Spleen (tissue), 11 donors: ENCODE measurements around the gene TPO. TPM values are rescaled to one million over a fixed set of nuclear protein-coding genes. Genes with fewer than 3 reads are reported as not detected.

Experiments
- DNase-seq: peaks from one replicate; pipeline ENCODE4 v3.0.0-alpha.2; 2020
- H3K27ac ChIP-seq, 8 donors: fragments of 200-600 bp; sonication (generic) in 7 of 8; 1 replicate in 4 of 8; 2 replicates in 4 of 8; pipeline versions ENCODE4 v1.5.0 to v1.8.0; 2016 to 2021; ENCODE audit warnings: inconsistent platforms in 4 of 8, mild to moderate bottlenecking in 4 of 8, moderate library complexity in 1 of 8
- H3K27me3 ChIP-seq, 7 donors: fragments of 200-600 bp; sonication (generic) in 6 of 7; replicated peaks in 1 of 7; 1 replicate in 4 of 7; 2 replicates in 3 of 7; pipeline versions ENCODE4 v1.5.0 to v1.8.0; 2016 to 2021; ENCODE audit warnings: inconsistent platforms in 3 of 7, mild to moderate bottlenecking in 1 of 7
- H3K36me3 ChIP-seq, 6 donors: fragments of 200-600 bp; sonication (generic) in 5 of 6; 1 replicate in 4 of 6; 2 replicates in 2 of 6; pipeline versions ENCODE4 v1.5.0 to v1.8.0; 2016 to 2021; ENCODE audit warnings: inconsistent platforms in 2 of 6
- H3K4me1 ChIP-seq, 6 donors: fragments of 200-600 bp; sonication (generic) in 5 of 6; 1 replicate in 3 of 6; 2 replicates in 3 of 6; pipeline versions ENCODE4 v1.5.0 to v1.8.0; 2016 to 2021; ENCODE audit warnings: inconsistent platforms in 3 of 6
- H3K4me3 ChIP-seq, 8 donors: fragments of 200-600 bp; sonication (generic) in 7 of 8; 1 replicate in 4 of 8; 2 replicates in 4 of 8; pipeline versions ENCODE4 v1.5.0 to v1.8.0; 2016 to 2021; ENCODE audit warnings: inconsistent platforms in 4 of 8, mild to moderate bottlenecking in 4 of 8, moderate library complexity in 2 of 8
- H3K9me3 ChIP-seq, 8 donors: fragments of 200-600 bp; sonication (generic) in 7 of 8; 1 replicate in 4 of 8; 2 replicates in 4 of 8; pipeline versions ENCODE4 v1.5.0 to v1.8.0; 2016 to 2021; ENCODE audit warnings: inconsistent platforms in 4 of 8
- POLR2A ChIP-seq, 3 donors: fragments of 450-650 bp; IDR thresholded peaks; one replicate each; pipeline ENCODE4 v1.5.1; 2017; ENCODE audit warnings: antibody characterized with exemption in 3 of 3, mild to moderate bottlenecking in 1 of 3
- POLR2AphosphoS5 ChIP-seq, 3 donors: sonication (generic); formaldehyde crosslinking; IDR thresholded peaks; one replicate each; pipeline ENCODE4 v1.5.1; 2017; ENCODE audit warnings: antibody characterized with exemption in 3 of 3
- WGBS, 5 donors: extraction: QIAGEN DNeasy Blood & Tissue Kit in 3 of 5; methylation state at CpG; one replicate each; pipeline versions ENCODE4 v1.1.5 to v1.1.7; 2013 to 2018; 5-methylcytosine and 5-hydroxymethylcytosine counted together
- intact Hi-C: fragments of 100-400 bp; cut with DNase I; formaldehyde crosslinking; loops from one replicate; pipeline ENCODE4 v1.15.0; 2023; ENCODE audit warnings: low total_unique reads
- polyA plus RNA-seq, 3 donors: library from polyadenylated mRNA; stranded (reverse); fragments of 200-250 nt; gene quantifications; one replicate each; pipeline ENCODE4 v1.2.1, GENCODE V29; 2013
- total RNA-seq, 7 donors: library from RNA; depleted of rRNA in 3 of 7; stranded (reverse); fragments of >200 nt in 3 of 7; fragmentation: NEBNext Ultra II Directional in 4 of 7; extraction: Animal tissue kit (Norgen Biotek cat#: 25700) in 4 of 7; gene quantifications; one replicate each; pipeline versions ENCODE4 v1.1.0 to v1.2.1, GENCODE V29; 2016 to 2021
- TF ChIP-seq, protein P1 (sequence below), 11 experiments: fragments of 200-600 bp in 7 of 11; fragments of 450-650 bp in 4 of 11; sonication (generic) in 4 of 11; IDR thresholded peaks in 8 of 11; conservative IDR thresholded peaks in 3 of 11; 1 replicate in 7 of 11; 2 replicates in 4 of 11; pipeline versions ENCODE4 v1.4.0 to v1.8.0; 2016 to 2021; ENCODE audit warnings: antibody characterized with exemption in 11 of 11, inconsistent platforms in 4 of 11, mild to moderate bottlenecking in 1 of 11
- donor health status: healthy with polysubstance abuse.
- donor health status: DM: no; HTN: no; CAD: no; lungs with moderate emphysema.
- donor health status: DM: no; HTN: no; CAD: no.
- donor health status: Bipolar disorder and iron deficiency.
- donor health status: healthy.
- donor health status: DM: no; HTN: no; CAD: no.
- donor health status: DM: yes; HTN: yes; CAD: no.

TPO gene
- total and polyA plus RNA-seq, 10 donors: 14.4 to 127 (median 49.0) TPM

DNA sequence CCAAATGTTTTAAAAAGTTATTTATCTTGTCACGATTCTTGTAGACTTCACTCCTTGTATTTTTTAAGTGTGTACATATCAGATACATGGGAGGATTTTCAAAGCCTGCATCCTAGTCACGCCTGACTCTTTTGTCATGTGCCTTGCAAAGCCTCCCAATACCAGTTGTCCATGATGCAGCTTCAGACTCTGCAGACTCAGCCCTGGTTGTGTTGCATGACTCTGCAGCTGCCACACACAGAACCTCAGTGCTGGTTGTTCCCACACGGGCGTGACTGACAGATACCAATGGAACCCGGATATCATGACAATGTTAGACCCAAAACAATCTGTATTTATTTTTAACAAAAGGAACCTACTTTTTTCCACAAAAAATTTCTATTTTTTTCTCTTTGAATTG lies 38.2 kb downstream of the TPO start:
- WGBS, 5 donors: 72 to 92% (median 81%) methylated on average over 5 of the region's 5 CpGs
- H3K4me1 ChIP-seq: peaks cover 0 to 11% (median 0%) of the 10 kb centered on the region in 6 donors
- no peak overlapping the region for H3K4me3 ChIP-seq
- peaks cover 0 to 19% (median 0%) of the 10 kb centered on the region in 6 donors for H3K36me3 ChIP-seq
- peaks cover 0 to 28% (median 0%) of the 10 kb centered on the region in 7 donors for H3K27me3 ChIP-seq
- H3K9me3 ChIP-seq: no peaks in the 10 kb centered on the region
- TF ChIP-seq POLR2A (IDR thresholded peaks at IDR 0.05) (no peak), POLR2AphosphoS5 (IDR thresholded peaks at IDR 0.05) (no peak)
- TF ChIP-seq, protein P1, sequence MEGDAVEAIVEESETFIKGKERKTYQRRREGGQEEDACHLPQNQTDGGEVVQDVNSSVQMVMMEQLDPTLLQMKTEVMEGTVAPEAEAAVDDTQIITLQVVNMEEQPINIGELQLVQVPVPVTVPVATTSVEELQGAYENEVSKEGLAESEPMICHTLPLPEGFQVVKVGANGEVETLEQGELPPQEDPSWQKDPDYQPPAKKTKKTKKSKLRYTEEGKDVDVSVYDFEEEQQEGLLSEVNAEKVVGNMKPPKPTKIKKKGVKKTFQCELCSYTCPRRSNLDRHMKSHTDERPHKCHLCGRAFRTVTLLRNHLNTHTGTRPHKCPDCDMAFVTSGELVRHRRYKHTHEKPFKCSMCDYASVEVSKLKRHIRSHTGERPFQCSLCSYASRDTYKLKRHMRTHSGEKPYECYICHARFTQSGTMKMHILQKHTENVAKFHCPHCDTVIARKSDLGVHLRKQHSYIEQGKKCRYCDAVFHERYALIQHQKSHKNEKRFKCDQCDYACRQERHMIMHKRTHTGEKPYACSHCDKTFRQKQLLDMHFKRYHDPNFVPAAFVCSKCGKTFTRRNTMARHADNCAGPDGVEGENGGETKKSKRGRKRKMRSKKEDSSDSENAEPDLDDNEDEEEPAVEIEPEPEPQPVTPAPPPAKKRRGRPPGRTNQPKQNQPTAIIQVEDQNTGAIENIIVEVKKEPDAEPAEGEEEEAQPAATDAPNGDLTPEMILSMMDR (IDR thresholded peaks at IDR 0.05 in 8 of 11, conservative IDR thresholded peaks at IDR 0.05 in 3 of 11): no peak
- intact Hi-C loops: no loop called here
- no peak for DNase-seq
- no peak overlapping the region for H3K27ac ChIP-seq

DNA sequence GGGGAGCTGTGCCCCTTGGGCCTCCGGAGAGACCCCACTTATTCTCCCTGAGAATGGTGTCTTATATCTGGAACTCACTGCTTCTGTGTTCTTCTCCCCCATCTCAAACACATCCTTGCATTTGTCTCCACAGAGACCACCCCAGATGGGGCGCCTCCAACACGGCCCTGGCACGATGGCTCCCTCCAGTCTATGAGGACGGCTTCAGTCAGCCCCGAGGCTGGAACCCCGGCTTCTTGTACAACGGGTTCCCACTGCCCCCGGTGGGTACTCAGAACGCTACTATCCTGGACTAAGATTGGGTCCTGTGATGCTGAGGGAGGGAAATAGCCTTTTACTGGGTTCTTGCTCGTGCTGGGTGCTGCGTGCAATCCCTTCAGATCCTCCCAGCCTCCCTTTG lies 40.3 kb downstream of the TPO start:
- Histone ChIP-seq H3K27me3 (peaks cover 0 to 18% (median 0%) of the 10 kb centered on the region in 7 donors), H3K27ac (no peak overlapping the region), H3K4me3 (no peak overlapping the region), H3K36me3 (peaks cover 0 to 19% (median 0%) of the 10 kb centered on the region in 6 donors), H3K9me3 (no peaks in the 10 kb centered on the region), H3K4me1 (peaks cover 0 to 4% (median 0%) of the 10 kb centered on the region in 6 donors)
- no peak for TF ChIP-seq POLR2AphosphoS5 (IDR thresholded peaks at IDR 0.05)
- TF ChIP-seq, protein P1 (IDR thresholded peaks at IDR 0.05 in 8 of 11, conservative IDR thresholded peaks at IDR 0.05 in 3 of 11): no peak
- intact Hi-C loops: no loop called here
- 85 to 93% (median 91%) methylated on average over 12 of the region's 12 CpGs for WGBS, 5 donors
- DNase-seq: no peak

DNA sequence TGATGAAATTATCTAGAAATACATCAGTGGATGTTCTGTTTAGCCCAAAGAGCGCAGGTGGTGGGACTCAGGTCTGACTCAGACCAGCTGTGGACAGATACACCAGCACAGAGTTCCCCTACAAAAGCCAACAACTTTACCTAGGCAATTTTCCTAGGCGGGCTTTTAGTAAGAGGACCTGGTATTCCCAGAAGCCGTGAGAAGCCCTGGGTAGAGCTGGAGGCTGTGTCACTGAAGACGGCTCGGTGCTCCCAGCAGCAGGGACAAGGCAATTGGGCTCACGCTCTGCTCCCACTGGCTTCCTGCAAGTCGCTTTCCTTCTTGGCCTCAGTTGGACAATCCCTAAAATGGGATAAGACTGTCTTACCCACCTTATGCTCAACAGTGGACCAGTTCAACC lies 41.1 kb downstream of the TPO start:
- DNase-seq: no peak
- intact Hi-C loops: no loop called here
- TF ChIP-seq POLR2A (IDR thresholded peaks at IDR 0.05) (no peak), POLR2AphosphoS5 (IDR thresholded peaks at IDR 0.05) (no peak)
- TF ChIP-seq, protein P1 (IDR thresholded peaks at IDR 0.05 in 8 of 11, conservative IDR thresholded peaks at IDR 0.05 in 3 of 11): no peak
- Histone ChIP-seq H3K27me3 (peaks cover 0 to 13% (median 0%) of the 10 kb centered on the region in 7 donors), H3K36me3 (peaks cover 0 to 19% (median 0%) of the 10 kb centered on the region in 6 donors), H3K9me3 (no peaks in the 10 kb centered on the region), H3K27ac (no peak overlapping the region), H3K4me3 (no peak overlapping the region), H3K4me1 (peaks cover 0 to 3% (median 0%) of the 10 kb centered on the region in 6 donors)
- 85 to 95% (median 89%) methylated on average over 7 of the region's 7 CpGs for WGBS, 5 donors

DNA sequence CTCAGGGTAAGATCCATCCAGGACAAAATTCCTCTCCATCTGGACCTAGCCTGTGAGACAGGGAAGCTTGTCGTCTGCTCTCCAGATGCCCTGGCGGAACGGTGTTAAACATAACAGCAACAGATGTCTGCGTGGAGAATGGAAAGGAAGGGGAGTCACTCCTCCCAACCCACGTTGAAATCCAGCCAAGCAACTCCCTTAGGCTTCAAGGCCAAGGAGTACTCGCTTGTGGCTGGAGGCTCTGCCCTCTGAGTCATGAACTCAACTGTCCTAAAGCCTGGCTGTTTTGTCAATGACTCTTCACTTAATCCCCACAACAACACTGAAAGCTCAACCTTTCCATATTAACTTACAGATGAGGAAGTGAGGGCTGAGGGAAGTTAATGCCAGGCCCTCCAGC lies 42.2 kb downstream of the TPO start:
- no peak for TF ChIP-seq POLR2A (IDR thresholded peaks at IDR 0.05)
- intact Hi-C loops: no loop called here
- H3K4me1 ChIP-seq: peaks cover 0 to 7% (median 0%) of the 10 kb centered on the region in 6 donors
- WGBS, 5 donors: 59 to 78% (median 65%) methylated on average over 6 of the region's 6 CpGs
- no peak overlapping the region for H3K27ac ChIP-seq
- peaks cover 0 to 5% (median 0%) of the 10 kb centered on the region in 7 donors for H3K27me3 ChIP-seq
- peaks cover 0 to 19% (median 0%) of the 10 kb centered on the region in 6 donors for H3K36me3 ChIP-seq
- DNase-seq: no peak
- no peaks in the 10 kb centered on the region for H3K9me3 ChIP-seq
- no peak overlapping the region for H3K4me3 ChIP-seq

DNA sequence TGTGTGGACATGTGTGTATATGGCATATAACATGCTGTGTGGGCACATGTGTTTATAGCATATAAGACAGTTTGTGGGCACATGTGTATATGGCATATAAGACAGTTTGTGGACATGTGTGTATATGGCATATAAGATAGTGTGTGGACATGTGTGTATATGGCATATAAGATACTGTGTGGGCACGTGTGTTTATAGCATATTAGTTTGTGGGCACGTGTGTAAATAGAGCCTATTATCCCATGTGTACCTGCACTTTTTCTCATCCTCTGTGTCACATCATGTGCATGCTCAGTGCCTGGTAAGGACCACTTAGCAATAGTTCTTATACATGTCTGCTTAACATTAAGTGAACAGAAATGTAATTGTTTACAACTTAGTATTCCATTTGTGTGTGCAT lies 45.2 kb downstream of the TPO start:
- Histone ChIP-seq H3K36me3 (peaks cover 0 to 28% (median 0%) of the 10 kb centered on the region in 6 donors), H3K27ac (no peak overlapping the region), H3K4me1 (peaks cover 0 to 7% (median 0%) of the 10 kb centered on the region in 6 donors), H3K9me3 (no peaks in the 10 kb centered on the region), H3K4me3 (no peak overlapping the region), H3K27me3 (peaks cover 0 to 5% (median 0%) of the 10 kb centered on the region in 7 donors)
- no peak for TF ChIP-seq POLR2AphosphoS5 (IDR thresholded peaks at IDR 0.05)
- TF ChIP-seq, protein P1 (IDR thresholded peaks at IDR 0.05 in 8 of 11, conservative IDR thresholded peaks at IDR 0.05 in 3 of 11): no peak
- no peak for TF ChIP-seq POLR2A (IDR thresholded peaks at IDR 0.05)
- WGBS, 5 donors: 85 to 95% (median 88%) methylated on average over 2 of the region's 2 CpGs
- intact Hi-C loops: no loop called here
- no peak for DNase-seq
